ENCODE measurements around the gene ADRA1B.

The ADRA1B gene

GRCh38 chr5:159913501-159913900 lies 2.8 kb upstream of the ADRA1B start:
- no peaks in the 10 kb centered on the region for H3K9me3 ChIP-seq (ENCODE audit: control insufficient read depth, low read length)
- peaks cover 35% of the 10 kb centered on the region for H3K27me3 ChIP-seq (ENCODE audit: control insufficient read depth, insufficient read depth, low read length)
- no peaks in the 10 kb centered on the region for H3K4me1 ChIP-seq (ENCODE audit: control insufficient read depth, insufficient read depth, low read length)

GRCh38 chr5:159916841-159917761 lies 819 bp downstream of the ADRA1B start:
- Histone ChIP-seq H3K4me3 (ENCODE audit: low read length) (no peak overlapping the region), H3K9ac (ENCODE audit: low read length) (no peak overlapping the region), H3K9me3 (ENCODE audit: control insufficient read depth, low read length) (no peaks in the 10 kb centered on the region), H3K36me3 (ENCODE audit: control insufficient read depth, insufficient read depth, low read length) (no peaks in the 10 kb centered on the region), H3K27me3 (ENCODE audit: control insufficient read depth, insufficient read depth, low read length) (peaks cover 35% of the 10 kb centered on the region), H3K4me1 (ENCODE audit: control insufficient read depth, insufficient read depth, low read length) (no peaks in the 10 kb centered on the region)

More at GRCh38 chr5:159913501-159913900, 2.8 kb upstream of the ADRA1B start:
- Histone ChIP-seq H3K9ac (ENCODE audit: low read length) (no peak overlapping the region), H3K36me3 (ENCODE audit: control insufficient read depth, insufficient read depth, low read length) (no peaks in the 10 kb centered on the region), H3K4me3 (ENCODE audit: low read length) (no peak overlapping the region)

GRCh38 chr5:159917994-159918393 lies 1.7 kb downstream of the ADRA1B start:
- no peaks in the 10 kb centered on the region for H3K36me3 ChIP-seq (ENCODE audit: control insufficient read depth, insufficient read depth, low read length)
- no peaks in the 10 kb centered on the region for H3K9me3 ChIP-seq (ENCODE audit: control insufficient read depth, low read length)
- no peaks in the 10 kb centered on the region for H3K4me1 ChIP-seq (ENCODE audit: control insufficient read depth, insufficient read depth, low read length)
- peaks cover 35% of the 10 kb centered on the region for H3K27me3 ChIP-seq (ENCODE audit: control insufficient read depth, insufficient read depth, low read length)
- H3K4me3 ChIP-seq (ENCODE audit: low read length) = no peak overlapping the region
- no peak overlapping the region for H3K9ac ChIP-seq (ENCODE audit: low read length)

GRCh38 chr5:159921721-159922120 lies 5.4 kb downstream of the ADRA1B start:
- no peak overlapping the region for H3K4me3 ChIP-seq (ENCODE audit: low read length)

DNA sequence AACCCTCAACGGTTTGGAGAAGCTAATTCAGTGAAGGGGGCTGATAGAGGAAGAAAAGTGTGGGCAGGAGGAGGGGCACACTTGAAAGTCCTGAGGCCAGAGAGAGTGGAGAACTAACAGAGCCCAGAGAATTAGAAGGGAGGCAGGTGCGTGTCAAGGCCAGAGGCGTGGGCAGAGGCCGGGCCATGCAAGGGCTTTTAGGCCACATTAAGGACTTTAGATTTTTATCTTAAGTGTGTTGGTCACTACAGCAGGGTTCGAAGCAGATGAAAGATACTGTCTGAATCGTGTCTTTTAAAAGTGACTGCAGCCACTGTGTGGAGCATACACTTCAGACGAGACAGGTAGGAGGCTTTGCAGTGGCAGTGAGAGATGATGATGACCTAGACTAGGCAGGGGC lies 6.7 kb downstream of the ADRA1B start:
- Histone ChIP-seq H3K9me3 (ENCODE audit: control insufficient read depth, low read length) (no peaks in the 10 kb centered on the region), H3K4me1 (ENCODE audit: control insufficient read depth, insufficient read depth, low read length) (no peaks in the 10 kb centered on the region), H3K9ac (ENCODE audit: low read length) (no peak overlapping the region), H3K27me3 (ENCODE audit: control insufficient read depth, insufficient read depth, low read length) (peaks cover 5% of the 10 kb centered on the region), H3K36me3 (ENCODE audit: control insufficient read depth, insufficient read depth, low read length) (no peaks in the 10 kb centered on the region), H3K4me3 (ENCODE audit: low read length) (no peak overlapping the region)

More at GRCh38 chr5:159921721-159922120, 5.4 kb downstream of the ADRA1B start:
- no peak overlapping the region for H3K9ac ChIP-seq (ENCODE audit: low read length)
- no peaks in the 10 kb centered on the region for H3K4me1 ChIP-seq (ENCODE audit: control insufficient read depth, insufficient read depth, low read length)
- H3K9me3 ChIP-seq (ENCODE audit: control insufficient read depth, low read length) = no peaks in the 10 kb centered on the region
- H3K27me3 ChIP-seq (ENCODE audit: control insufficient read depth, insufficient read depth, low read length) = peaks cover 14% of the 10 kb centered on the region
- H3K36me3 ChIP-seq (ENCODE audit: control insufficient read depth, insufficient read depth, low read length) = no peaks in the 10 kb centered on the region

DNA sequence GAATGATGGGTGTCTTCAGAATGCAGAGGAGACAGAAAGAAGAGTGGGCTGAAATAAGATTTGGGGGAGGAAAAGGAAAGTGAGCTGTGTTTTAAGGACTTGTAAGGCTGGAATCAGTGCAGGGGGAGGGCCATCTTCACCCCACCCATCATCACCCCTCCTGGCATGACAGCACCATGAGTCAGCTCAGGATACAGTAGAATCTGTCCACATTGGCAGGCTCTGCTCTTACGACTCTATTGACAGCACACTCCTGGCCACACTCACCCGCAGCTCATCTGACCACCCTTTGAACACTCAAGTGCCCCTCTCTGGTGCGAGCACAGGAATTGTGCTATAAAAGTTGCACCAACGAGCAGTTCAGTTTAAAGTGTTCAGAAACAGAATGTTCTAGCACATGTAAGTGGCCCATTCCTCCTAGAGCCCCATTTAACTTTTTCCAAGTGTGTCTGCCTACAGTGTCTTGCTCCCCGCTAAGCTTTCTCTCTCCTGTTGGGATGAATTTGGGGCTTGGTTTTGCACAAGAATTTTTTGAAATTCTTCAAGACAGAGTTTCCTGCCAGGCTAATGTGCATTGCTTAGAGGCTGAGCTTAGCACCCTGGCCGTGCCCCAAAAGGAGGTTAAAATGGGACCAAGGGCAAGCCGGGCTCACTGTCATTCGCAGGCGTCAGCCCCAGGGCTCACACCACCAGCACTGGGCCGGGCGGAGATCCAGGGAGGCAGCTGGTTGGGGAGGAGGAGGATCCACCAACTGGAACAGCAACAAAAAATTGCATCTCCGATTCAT lies 12.0 kb downstream of the ADRA1B start:
- Histone ChIP-seq H3K36me3 (ENCODE audit: control insufficient read depth, insufficient read depth, low read length) (no peaks in the 10 kb centered on the region), H3K9ac (ENCODE audit: low read length) (no peak overlapping the region), H3K27me3 (ENCODE audit: control insufficient read depth, insufficient read depth, low read length) (peaks cover 5% of the 10 kb centered on the region), H3K4me3 (ENCODE audit: low read length) (no peak overlapping the region), H3K9me3 (ENCODE audit: control insufficient read depth, low read length) (no peaks in the 10 kb centered on the region), H3K4me1 (ENCODE audit: control insufficient read depth, insufficient read depth, low read length) (no peaks in the 10 kb centered on the region)

GRCh38 chr5:159929176-159929575 lies 12.9 kb downstream of the ADRA1B start:
- Histone ChIP-seq H3K27me3 (ENCODE audit: control insufficient read depth, insufficient read depth, low read length) (no peaks in the 10 kb centered on the region), H3K4me3 (ENCODE audit: low read length) (no peak overlapping the region), H3K9me3 (ENCODE audit: control insufficient read depth, low read length) (no peaks in the 10 kb centered on the region), H3K36me3 (ENCODE audit: control insufficient read depth, insufficient read depth, low read length) (no peaks in the 10 kb centered on the region), H3K4me1 (ENCODE audit: control insufficient read depth, insufficient read depth, low read length) (no peaks in the 10 kb centered on the region), H3K9ac (ENCODE audit: low read length) (no peak overlapping the region)

DNA sequence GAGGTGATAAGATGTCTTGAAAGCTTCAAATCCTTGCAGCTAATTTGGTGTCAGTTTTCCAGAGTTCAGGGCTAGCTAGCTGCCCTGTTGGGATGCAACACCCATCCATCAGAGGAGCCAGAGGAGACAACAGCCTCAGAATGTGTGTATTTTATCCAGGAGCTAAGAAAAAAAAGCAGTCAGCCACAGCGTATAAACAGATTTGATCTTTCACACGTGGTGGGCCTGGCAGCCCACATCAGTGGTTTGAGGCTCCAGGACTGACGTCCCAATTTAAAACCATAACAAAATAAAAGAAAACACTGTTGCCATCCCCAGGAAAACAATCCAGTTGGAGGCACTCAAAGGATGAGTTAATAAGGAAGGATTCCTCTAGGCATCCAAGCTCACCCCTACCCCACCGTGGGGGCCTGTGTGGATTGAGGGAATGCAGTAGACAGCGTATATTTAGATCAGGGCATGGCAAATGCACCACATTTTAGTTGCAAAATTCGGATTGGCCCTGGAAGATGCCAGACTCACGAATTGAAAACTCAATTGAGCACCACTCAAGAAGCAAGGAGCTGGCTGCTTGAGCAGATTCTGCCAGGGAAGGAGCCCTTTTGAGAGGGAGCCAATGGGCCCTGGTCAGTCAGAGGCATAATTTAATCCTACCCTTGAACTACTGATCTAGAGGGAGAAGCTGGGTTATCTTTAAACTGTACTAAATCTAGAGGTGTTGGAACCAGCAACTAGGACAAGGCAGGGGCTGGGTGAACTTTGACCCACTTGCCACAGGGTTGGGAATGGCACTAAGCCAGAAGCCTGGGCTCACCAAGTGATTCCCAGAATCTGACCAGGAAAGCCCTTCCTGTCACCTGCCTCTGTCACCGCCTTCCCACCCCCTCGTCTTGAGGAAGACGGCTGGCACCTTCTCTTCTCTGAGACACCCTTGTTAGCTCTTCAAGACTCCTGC lies 17.5 kb downstream of the ADRA1B start:
- no peaks in the 10 kb centered on the region for H3K36me3 ChIP-seq (ENCODE audit: control insufficient read depth, insufficient read depth, low read length)
- no peak overlapping the region for H3K4me3 ChIP-seq (ENCODE audit: low read length)
- H3K9me3 ChIP-seq (ENCODE audit: control insufficient read depth, low read length) = no peaks in the 10 kb centered on the region
- H3K27me3 ChIP-seq (ENCODE audit: control insufficient read depth, insufficient read depth, low read length) = no peaks in the 10 kb centered on the region
- H3K9ac ChIP-seq (ENCODE audit: low read length) = no peak overlapping the region
- H3K4me1 ChIP-seq (ENCODE audit: control insufficient read depth, insufficient read depth, low read length) = no peaks in the 10 kb centered on the region

DNA sequence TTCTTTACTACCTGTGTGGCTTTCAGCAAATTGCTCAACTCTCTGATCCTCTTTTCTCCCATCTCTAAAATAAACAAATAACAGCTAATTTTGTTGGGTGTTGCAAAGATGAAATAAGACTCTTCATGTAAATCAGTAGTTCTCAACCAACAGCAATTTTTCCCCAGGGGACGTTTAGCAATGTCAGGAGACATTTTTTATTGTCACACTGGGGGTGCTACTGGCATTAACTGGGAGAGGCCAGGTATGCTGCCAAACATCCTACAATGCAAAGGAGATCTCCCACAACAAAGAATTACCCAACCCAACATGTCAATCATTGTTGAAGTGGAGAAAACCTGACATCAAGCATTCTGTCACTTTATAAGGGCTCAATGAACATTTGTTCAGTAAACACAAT lies 19.7 kb downstream of the ADRA1B start:
- Histone ChIP-seq H3K4me3 (ENCODE audit: low read length) (no peak overlapping the region), H3K27me3 (ENCODE audit: control insufficient read depth, insufficient read depth, low read length) (no peaks in the 10 kb centered on the region), H3K36me3 (ENCODE audit: control insufficient read depth, insufficient read depth, low read length) (no peaks in the 10 kb centered on the region)

DNA sequence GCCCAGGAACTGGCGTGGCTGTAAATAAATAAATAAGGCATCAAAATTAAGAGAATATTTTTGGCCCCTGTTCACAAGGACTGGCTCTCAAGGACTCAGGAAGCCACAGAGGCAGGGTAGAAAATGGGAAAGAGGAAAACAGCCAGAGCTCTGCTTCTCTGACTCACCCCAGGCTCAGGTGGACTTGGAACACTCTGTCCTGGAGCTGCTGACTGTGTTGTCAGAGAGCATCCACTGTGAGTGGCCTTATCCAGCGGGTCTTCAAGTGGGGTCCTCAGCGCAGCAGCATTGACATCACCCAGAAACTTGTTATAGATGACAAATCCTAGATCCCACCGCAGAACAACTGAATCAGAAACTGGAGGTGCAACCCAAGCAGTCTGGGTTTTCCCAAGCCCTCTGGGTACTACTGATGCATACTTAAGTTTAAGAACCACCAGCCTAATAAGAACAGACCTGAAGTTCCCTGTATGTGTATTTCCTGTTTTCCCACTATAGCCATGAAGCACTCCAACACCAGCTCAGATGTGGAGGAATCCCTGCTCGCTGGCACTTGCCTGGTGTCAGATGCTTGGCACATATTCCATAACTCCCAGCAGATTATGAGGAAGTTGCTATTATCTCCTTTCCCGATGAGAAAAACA lies 20.5 kb downstream of the ADRA1B start:
- Histone ChIP-seq H3K27me3 (ENCODE audit: control insufficient read depth, insufficient read depth, low read length) (no peaks in the 10 kb centered on the region), H3K36me3 (ENCODE audit: control insufficient read depth, insufficient read depth, low read length) (no peaks in the 10 kb centered on the region), H3K4me3 (ENCODE audit: low read length) (no peak overlapping the region), H3K4me1 (ENCODE audit: control insufficient read depth, insufficient read depth, low read length) (no peaks in the 10 kb centered on the region), H3K9me3 (ENCODE audit: control insufficient read depth, low read length) (no peaks in the 10 kb centered on the region), H3K9ac (ENCODE audit: low read length) (no peak overlapping the region)

More for the DNA sequence above, 19.7 kb downstream of the ADRA1B start:
- H3K4me1 ChIP-seq (ENCODE audit: control insufficient read depth, insufficient read depth, low read length) = no peaks in the 10 kb centered on the region
- no peaks in the 10 kb centered on the region for H3K9me3 ChIP-seq (ENCODE audit: control insufficient read depth, low read length)
- no peak overlapping the region for H3K9ac ChIP-seq (ENCODE audit: low read length)

DNA sequence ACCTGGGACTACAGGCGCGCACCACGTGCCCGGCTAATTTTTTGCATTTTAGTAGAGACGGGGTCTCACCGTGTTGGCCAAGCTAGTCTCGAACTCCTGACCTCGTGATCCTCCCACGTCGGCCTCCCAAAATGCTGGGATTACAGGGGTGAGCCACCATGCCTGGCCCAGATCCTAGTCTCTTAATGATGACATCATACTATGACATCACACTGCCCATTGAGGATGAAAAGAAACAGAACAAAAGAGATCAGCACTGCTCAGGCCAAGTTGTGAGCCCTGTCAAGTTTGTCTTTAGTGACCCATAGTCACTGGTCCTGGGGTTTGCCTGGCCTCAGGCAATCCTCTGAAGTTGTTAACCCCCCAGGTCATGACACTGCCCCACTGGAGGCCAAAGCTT lies 21.3 kb downstream of the ADRA1B start:
- no peak overlapping the region for H3K9ac ChIP-seq (ENCODE audit: low read length)
- no peaks in the 10 kb centered on the region for H3K27me3 ChIP-seq (ENCODE audit: control insufficient read depth, insufficient read depth, low read length)
- H3K4me3 ChIP-seq (ENCODE audit: low read length) = no peak overlapping the region
- H3K9me3 ChIP-seq (ENCODE audit: control insufficient read depth, low read length) = no peaks in the 10 kb centered on the region
- H3K4me1 ChIP-seq (ENCODE audit: control insufficient read depth, insufficient read depth, low read length) = no peaks in the 10 kb centered on the region
- H3K36me3 ChIP-seq (ENCODE audit: control insufficient read depth, insufficient read depth, low read length) = no peaks in the 10 kb centered on the region

Measured in mucosa of stomach (tissue), 1 donor.